Measurements from ENCODE around the gene MMAB. TPM values are rescaled to one million over a fixed set of nuclear protein-coding genes. Genes with fewer than 3 reads are reported as not detected.

Gene MMAB
- total and polyA plus RNA-seq, 2 of the 13 experiments (the other 11 are each of a cell fraction or from before 2014, with no cell fraction given) = 26.1 to 77.3 TPM

GRCh38 chr12:109549613-109550270 lies 23.6 kb downstream of the MMAB start:
- Histone ChIP-seq H3K27me3 (ENCODE audit: control insufficient read depth in 1 of 2, insufficient read depth in 2 of 2, low read length in 2 of 2) (peaks cover 11 to 58% of the 10 kb centered on the region in 2 experiments), H3K27ac (ENCODE audit: extremely low read length, insufficient read depth, low read length) (no peak overlapping the region), H2AFZ (ENCODE audit: low read length) (no peak overlapping the region), H3K9ac (ENCODE audit: insufficient read depth, low read depth, low read length) (no peak overlapping the region), H3K36me3 (replicated peaks in 1 of 2; ENCODE audit: control insufficient read depth in 1 of 2, insufficient read depth in 2 of 2, low read length in 2 of 2) (no peaks in the 10 kb centered on the region), H3K4me3 (replicated peaks in 1 of 3; ENCODE audit: insufficient read depth in 1 of 3, low read depth in 2 of 3, low read length in 3 of 3) (no peak overlapping the region), H3K79me2 (ENCODE audit: insufficient read depth, low read length) (no peaks in the 10 kb centered on the region), H3K4me2 (ENCODE audit: low read depth, low read length) (peak overlapping the region; percentile 37; the same call in 1 of the 2 replicates), H3K9me3 (ENCODE audit: low read length) (no peaks in the 10 kb centered on the region), H3K4me1 (ENCODE audit: insufficient read depth, low read length) (peaks cover 54% of the 10 kb centered on the region), H4K20me1 (ENCODE audit: insufficient read depth, low read length) (no peaks in the 10 kb centered on the region)
- no peak for FAIRE-seq
- TF ChIP-seq ZBED4 (CRISPR knock-in tag; IDR thresholded peaks at IDR 0.05; ENCODE audit: borderline replicate concordance) (no peak), SSRP1 (CRISPR knock-in tag; IDR thresholded peaks at IDR 0.05) (no peak), DR1 (CRISPR knock-in tag; IDR thresholded peaks at IDR 0.05) (no peak), ZNF891 (CRISPR knock-in tag; IDR thresholded peaks at IDR 0.05) (no peak), ZMYM2 (CRISPR knock-in tag; IDR thresholded peaks at IDR 0.05) (no peak), ZUFSP (CRISPR knock-in tag; IDR thresholded peaks at IDR 0.05; ENCODE audit: borderline replicate concordance) (no peak), RBFOX2 (IDR thresholded peaks at IDR 0.05; ENCODE audit: low read depth, low read length) (no peak), ZNF3 (CRISPR knock-in tag; IDR thresholded peaks at IDR 0.05) (no peak), SRY (CRISPR knock-in tag; IDR thresholded peaks at IDR 0.05) (no peak), MXD4 (CRISPR knock-in tag; IDR thresholded peaks at IDR 0.05) (no peak), ATF7 (IDR thresholded peaks at IDR 0.05) (no peak), ATF7 (CRISPR knock-in tag; IDR thresholded peaks at IDR 0.05) (no peak), CCAR2 (optimal IDR thresholded peaks at IDR 0.05; ENCODE audit: low read depth, low read length) (no peak), NR1H2 (CRISPR knock-in tag; IDR thresholded peaks at IDR 0.05; ENCODE audit: borderline replicate concordance, low read depth) (no peak), ZNF713 (CRISPR knock-in tag; IDR thresholded peaks at IDR 0.05) (no peak), NR3C1 (CRISPR knock-in tag; IDR thresholded peaks at IDR 0.05) (no peak)
- no peak for DNase-seq (ENCODE audit: low spot score)
- CTCF ChIA-PET (ENCODE audit: low intra/inter-chr PET ratio, low total read pairs) = no interaction called here
- peak; percentile 10 for ATAC-seq
- POLR2A ChIA-PET = no interaction called here
- no TSS peak for BruUV-seq (replicated peaks)
- intact Hi-C loops (cut with micrococcal nuclease; ENCODE audit: unreplicated experiment) = no loop called here
- WGBS (ENCODE audit: low lambda C conversion rate) = 7% methylated on average over 13 of the region's 15 CpGs
- in situ Hi-C loops (cut with HindIII; ENCODE audit: extremely low pct_ligation_motif_present, low pct_unique_long_range_greater_than_20kb) = no loop called here

Data from HepG2 (cell line).